Measurements from ENCODE around the gene CMIP.

The CMIP gene

DNA sequence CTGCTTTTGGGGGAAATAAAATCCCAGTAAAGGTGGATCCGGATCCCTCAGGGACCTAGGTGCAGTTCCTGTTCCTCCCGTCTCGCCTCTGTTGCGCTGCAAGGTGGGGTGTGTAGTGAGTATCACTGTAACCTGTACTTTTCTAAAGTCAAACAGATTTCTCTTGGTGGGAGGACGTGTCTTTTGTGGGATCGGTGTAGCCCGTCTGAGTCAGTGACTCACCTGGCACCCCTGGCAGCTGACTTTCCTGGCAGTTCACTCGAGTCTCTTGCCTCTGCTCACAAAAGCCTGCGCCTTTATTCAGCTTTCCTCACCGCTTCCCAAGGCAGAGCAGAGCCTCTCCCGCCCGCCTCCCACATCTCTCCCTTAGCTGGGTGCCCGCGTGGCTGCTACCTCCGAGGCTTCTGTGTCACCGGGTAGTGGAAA, 85.7 kb downstream of the CMIP start:
- DNase-seq (ENCODE audit: low read depth in 2 of 2, low spot score in 1 of 2): no peak

DNA sequence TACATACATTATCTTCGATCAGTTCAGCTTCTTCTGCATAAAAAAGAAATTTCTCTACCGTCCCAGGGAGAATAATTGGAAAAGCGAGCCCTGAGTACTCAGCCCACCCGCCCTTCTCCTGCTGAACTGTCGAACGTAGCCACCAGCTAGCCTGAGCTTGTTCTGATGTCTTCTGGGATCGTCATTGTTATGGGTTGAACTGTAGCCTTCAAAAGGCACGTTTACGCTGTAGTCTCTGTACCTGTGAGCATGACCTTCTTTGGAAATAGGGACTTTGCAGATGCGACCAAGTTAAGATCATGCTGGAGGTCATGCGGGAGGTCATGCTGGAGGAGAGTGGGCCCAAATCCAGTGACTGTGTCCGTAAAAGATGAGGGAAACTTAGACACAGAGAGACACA, 86.2 kb downstream of the CMIP start:
- no peak for DNase-seq (ENCODE audit: low read depth in 2 of 2, low spot score in 1 of 2)

DNA sequence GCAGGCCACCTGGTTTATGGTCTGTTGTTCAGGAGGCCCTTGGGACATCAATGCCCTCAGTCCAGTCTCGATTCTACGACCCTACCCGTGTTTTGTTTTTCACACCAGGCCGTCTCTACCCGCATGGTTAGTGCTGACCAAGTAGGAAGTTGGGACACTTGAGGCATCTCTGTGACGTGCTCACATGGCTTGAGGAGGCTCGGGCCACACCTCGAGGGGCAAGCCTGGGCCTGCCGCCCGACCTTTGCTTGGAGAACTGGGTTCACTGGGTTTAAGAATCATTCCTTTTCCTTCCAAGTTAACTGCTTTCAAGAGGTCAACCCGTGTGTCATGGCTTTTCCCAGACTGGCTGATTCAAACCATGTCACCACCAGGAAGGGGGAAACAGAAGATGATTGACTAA, 86.8 kb downstream of the CMIP start:
- DNase-seq (ENCODE audit: low read depth in 2 of 2, low spot score in 1 of 2): no peak

DNA sequence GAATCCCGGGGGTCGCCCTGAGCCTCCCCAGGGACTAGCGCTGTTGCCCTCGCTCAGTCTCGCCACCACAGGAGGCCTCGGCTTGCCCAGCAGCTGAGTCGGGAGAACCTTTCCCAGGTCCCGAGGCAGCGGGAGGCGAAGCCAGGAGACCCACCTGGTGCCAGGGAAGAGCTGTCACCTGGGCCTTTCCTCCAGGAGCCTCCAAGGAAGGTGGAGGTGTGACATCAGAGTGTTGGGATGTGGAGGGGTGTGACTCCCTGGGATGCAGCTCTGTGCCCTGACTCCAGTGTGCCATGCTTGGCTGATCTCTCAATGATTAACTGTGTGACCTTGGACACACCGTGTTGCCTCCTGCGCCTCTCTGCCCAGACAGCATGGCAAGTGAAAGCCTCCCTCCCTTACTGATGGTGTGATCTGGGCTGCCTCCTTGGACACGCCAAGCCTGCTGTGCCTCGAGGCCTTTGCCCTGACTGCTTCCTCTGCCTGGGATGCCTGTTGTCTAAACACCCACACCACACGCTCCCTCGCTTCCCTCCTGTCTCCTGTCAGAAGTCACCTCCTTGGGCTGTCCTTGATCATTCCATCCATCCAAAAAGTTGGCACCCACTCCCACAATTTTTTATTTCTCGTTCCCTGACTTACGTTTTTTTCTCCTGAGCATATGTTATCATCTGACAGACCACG, 88.0 kb downstream of the CMIP start:
- no peak for DNase-seq (ENCODE audit: low read depth in 2 of 2, low spot score in 1 of 2)

DNA sequence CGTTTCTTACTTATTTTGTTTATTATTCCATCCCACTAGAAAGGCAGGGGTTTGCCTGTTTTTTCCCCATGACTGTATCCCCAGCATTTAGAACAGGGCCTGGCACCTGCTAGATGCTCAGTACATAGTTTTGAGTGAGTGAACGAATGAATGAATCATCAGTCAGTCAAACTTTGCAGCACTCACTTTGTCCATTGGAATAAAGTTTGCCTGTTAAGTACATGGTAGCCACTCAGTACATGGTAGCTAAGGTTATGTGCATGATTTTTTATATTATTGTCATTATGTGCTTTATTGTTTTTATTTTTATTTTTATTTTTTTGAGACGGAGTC, 88.5 kb downstream of the CMIP start:
- DNase-seq (ENCODE audit: low read depth in 2 of 2, low spot score in 1 of 2): no peak

DNA sequence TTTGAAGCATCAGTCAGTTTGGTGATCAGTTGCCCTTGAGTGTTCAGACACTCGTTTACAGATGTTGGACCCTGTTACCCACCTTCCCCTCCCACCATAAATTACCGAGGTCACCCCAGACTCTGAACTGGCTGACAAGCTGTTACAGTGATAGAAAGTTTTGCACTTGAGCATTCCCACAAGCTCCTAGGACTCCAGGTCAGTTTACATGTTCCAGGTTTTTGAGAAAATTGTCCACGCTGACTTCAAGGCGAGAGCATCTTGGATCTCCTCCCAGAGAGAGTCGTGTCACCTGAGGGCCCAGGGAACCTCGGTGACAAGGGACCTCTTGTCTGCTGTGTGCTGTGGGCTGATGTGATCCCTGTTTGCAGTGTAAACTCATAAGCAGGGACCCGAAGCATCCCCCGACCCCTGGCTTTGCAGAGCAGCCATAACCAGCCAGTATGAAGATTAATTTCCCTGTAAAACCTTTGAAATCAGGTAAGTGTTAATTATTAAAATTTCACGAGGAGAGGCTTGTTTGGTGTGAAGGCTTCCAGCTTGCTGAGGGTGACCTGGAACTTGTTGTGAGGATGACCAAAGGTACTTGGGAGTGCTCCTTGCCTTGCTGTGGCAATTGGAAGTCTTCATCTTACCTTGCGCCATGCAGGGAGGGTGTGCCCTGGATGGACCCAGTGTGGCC, 91.2 kb downstream of the CMIP start:
- no peak for DNase-seq (ENCODE audit: low read depth in 2 of 2, low spot score in 1 of 2)

DNA sequence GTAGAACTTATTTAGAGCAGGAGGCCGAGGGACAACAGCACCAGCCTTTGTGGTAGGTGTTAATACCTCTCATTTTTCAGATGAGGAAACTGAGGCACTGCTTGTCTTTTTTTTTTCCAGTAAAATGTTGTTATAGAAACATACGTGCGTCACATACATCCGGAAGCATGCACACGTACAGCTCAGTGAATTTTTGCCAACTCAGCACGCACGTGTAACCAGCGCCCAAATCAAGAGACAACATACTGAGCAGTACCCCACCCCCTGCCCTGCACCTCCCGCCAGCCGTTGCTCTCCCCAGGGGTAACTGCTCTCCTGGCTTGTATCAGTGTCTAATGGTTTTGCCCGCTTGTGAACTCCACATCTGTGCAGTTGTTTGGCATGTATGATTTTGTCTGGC, 92.0 kb downstream of the CMIP start:
- DNase-seq (ENCODE audit: low read depth in 2 of 2, low spot score in 1 of 2): no peak

DNA sequence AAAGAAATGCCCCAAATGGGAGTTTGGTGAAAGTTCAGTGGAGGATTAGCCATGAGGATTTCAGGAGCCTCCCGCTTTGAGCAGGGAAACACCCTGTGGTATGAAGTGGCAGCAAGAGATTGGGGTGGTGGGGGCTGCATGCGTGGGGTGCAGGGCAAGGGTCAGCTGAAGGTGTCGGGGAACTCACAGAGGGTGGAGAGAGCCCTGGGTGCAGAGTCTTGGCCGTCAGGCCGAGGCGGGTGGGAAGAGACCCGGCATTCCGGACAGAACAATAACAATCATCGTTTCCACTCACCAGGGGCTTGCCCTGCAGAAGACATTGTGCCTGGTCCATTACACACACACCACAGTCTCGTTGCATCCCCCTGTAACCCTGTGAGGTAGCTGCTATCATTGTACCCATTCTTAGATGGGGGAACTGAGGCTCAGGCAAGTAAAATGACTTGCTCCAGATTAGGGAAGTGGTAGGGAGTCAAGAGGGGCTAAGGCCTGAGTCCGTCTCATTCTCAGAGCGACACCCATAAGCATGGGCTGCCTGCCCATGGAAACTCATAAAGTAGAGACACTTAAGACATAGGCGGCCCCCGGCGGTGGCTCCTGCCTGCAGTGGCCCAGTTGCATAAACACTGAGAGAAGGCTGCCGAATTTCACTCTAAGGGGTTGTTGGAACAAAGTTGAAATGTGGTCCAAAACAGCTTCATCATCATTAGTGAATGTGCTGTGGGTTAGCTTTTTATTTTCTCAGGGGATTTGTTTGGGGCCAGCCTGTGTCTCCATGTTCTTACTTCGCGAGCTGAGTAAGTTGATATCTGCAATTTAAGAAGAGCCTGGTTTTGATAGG, 93.3 kb downstream of the CMIP start:
- DNase-seq (ENCODE audit: low read depth in 2 of 2, low spot score in 1 of 2): no peak

DNA sequence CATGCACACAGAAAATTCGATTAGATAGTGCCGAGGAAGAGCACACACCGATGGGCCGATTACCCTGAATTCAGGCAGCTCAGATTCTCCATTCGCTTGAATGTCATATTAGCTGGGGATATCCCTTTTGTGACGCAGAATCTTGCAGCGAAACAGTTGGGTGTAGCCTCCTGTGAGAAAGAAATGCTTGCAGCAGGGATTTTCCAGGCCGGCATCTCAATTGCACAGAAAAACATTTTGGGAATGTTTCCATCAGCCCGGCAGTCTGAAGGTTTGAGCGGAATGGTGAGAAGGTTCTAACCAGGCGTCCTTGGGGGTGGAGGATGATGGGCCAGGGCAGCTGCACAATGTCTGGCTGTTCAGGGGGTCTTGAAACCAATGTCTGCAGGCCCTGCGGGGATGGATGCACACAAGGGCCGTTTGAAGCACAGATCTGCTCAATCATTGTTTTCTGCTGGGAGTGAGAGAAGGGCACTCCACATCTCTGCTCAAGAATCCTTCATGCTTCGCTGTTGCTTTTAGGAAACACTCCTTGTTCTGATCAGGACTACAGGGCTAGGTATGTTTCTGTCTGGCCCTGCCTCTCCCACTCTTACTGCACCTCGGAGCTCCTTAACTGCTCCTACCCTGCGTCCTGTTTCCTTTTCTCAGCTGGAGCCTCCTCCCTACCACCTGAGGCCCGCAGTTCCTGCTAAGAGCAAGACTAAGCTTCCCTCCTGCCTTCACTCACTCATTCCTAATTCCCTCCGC, 94.6 kb downstream of the CMIP start:
- DNase-seq (ENCODE audit: low read depth in 2 of 2, low spot score in 1 of 2): no peak

DNA sequence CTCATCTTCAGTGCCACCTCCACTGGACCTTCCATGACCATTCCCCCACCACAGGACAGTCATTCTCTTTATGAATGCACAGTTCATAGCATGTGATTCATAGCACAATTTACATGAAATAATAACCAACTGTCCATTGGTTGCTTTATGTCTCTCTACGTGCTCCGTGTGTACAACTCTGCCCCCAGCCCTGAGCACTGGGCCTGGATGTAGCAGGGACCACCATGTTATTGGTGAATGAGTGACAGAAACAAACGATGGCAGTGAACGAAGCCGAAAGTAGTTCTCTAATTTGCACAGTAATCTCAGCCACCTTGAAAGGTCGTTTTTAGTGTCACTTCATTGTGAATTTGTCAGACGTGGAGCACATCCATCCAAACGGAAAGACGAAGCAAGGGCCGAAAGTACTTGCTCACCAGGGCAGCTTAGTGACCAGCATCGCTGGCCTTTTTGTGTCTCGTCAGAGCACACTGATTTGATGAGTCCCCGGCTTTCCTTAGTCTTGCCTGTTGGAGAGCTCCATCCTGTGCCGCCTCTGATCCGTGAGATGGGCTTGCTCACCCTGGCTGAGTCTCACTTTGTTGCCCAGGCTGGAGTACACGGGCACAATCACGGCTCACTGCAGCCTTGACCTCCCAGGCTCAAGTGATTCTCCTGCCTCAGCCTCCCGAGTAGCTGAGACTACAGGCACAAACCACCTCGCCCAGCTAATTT, 95.3 kb downstream of the CMIP start:
- DNase-seq (ENCODE audit: low read depth in 2 of 2, low spot score in 1 of 2): no peak

DNA sequence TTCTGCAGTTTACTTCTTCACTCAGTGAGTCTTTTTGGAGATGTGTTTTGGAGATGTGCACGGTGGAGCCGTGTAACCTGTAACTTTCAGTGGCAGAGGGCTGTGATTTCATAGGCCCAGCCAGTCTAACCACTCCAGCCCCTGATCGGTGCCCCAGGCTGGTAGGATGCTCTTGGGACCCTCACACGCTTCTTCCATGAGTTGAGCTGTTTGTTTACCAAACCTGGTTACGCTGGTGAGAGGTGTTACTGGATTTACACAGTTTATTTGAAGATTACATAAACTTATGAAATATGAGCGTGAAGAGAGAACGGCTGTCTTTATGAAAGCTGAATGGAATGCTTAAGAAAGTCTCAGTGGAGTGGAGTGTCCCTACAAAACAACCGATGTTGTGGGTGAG, 96.7 kb downstream of the CMIP start:
- DNase-seq (ENCODE audit: low read depth in 2 of 2, low spot score in 1 of 2): no peak

DNA sequence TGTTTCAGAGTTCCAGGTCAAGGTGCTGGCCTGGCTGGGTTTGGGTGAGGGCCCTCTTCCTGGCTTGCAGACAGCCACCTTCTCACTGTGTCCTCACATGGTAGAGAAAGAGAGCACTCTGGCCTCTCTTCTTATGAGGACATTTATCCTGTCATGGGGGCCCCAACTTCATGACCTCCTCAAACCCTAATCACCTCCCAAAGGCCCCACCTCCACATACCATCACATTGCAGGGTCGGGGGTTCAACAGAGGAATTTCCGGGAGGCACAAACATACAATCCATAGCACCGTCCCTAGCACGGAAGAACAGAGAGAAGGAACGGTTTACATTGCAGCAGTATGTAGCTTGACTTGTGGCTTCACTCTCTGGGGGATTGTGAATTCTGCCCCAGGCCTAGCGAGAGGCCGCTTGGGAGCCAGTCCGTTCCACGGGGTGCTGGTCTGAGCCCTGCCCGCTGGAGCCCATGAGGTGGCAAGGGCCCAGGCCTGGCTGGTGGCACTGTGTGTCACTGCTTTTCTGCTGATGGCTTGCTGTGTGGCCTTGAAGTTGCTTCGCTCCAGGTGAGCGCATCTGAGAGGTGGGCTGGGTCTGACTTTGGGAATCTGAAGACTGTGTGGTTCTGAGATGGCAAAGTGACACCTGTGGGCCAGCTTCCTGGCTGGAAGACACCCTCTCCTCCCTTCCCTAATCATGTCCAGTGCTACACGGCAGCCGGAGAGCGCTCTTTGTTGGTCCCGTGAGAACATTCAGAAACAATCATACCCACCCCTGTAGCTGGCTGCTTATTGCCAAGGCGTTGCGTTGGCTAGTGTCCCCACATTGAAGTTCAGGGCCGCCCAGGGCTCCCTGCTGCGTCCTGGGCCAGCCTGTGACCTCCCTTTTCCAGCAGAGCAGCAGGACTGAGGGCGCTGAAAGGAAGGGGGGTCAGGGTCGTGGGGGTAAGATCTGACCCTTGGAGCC, 98.3 kb downstream of the CMIP start:
- DNase-seq (ENCODE audit: low read depth in 2 of 2, low spot score in 1 of 2): no peak

DNA sequence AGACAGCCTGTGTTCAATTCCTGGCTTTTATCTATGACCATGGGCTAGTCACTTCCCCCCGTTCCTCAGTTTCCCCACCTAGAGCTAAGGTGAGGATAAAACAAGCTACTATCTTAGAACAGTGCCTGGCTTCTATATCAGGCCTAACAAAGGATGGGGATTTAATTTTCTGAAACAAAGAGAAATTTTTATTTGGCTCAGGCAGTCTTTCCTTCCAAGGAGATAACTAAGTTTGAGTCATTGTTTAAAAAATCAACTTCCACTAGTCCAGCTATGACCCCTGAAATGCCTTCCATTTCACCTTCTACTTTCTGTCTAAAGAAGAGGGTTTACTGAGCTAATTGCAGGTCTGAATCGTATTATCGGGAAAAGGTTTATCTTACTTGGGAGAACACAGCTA, 99.0 kb downstream of the CMIP start:
- DNase-seq (ENCODE audit: low read depth in 2 of 2, low spot score in 1 of 2): no peak

DNA sequence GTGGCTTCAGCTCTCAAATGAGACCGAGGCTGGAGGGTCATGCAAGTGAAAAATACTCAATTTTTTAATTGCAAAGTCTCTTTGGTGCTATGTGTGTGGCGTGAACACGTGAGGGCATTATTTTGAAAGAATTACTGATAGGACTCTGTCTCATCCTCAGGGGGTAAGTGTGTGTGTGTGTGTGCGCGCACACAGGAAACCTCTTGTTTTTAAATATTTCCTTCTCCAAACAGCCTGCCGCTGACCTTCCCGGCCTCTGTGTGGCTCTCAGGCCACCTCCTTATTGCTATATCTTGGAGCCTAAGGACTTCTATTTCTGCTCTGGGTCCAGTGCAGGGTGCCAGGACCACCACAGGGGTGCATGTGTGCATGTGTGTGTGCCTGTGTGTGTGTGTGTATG, 99.7 kb downstream of the CMIP start:
- DNase-seq (ENCODE audit: low read depth in 2 of 2, low spot score in 1 of 2): no peak

DNA sequence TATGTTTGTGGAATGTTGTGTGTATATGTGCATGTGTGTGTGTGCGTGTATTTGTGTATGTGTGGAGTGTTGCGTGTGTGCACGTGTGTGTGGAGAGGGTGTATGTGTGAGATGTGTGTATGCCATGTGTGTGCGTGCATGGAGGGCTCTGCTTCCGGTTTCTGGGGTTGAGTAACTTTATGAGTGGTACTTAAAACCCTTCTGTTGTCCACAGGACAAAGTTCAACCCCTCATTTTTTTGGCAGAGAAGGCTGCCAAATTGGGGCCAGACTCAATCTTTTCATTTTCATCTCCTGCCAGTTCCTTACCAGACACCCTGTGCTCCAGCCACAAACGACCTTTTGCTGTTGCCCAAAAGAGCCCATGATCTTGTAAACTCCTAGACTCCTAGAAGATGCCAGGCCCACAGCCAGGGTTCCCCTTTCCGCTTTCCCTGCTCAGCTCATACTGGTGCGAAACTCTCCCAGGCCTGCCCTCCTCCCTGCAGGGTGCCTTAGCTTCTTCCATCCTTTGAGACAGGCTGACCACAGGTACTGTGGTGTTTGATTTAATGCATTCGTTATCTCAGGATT, 100.2 kb downstream of the CMIP start:
- no peak for DNase-seq (ENCODE audit: low read depth in 2 of 2, low spot score in 1 of 2)

DNA sequence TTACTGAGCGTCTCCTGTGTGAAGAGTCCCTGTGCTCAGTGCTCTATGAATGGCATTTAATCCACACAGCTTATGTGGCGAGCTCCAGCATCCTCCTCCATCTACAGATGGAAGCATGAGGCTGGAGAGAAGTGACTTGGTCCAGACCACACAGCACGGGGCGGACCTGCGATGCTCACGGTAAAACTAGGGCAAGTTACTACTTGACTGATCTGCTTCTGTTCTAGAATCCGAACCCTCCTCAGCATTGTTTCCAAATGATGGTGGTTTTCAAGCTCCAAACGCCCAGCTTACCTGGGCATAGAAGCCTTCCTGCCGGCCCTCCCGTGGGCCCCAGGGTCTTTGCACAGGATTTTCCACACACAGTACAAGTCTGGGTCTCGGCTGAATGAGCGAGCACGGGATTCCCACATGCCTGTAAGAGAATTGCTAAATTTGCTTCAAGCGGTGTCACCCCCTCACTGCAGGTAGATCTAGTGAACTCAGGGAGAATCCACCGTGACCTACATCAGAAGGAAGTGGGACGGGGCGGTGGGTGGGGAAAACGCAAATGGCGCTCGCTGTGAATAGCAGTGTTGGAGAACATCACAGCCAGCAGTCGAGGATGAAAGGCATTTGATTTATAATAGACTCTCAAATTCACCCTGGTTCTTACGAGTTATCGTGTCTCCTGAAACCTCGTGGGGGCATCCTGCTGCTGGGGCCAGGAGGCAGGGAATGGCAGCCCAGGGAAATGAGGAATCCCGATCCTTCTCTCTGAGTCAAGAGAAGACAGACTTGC, 101.1 kb downstream of the CMIP start:
- no peak for DNase-seq (ENCODE audit: low read depth in 2 of 2, low spot score in 1 of 2)

DNA sequence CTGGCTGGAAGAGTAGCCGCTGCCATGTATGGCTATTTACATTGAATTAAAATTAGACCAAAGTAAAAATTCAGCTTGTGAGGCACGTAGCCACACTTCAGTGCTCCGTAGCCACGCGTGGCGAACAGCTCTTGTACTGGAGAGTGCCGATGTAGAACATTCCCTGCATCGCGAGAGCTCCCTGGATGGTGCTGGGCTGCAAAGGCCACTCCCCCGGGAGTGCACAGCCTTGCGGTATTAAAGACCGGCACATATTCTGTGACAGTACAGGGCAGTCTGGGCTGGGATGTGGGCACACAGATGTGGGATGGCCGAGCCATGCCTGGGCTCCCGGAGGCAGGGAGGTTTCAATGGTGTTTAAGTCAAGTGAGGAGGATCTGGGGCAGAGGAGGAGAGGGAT, 102.2 kb downstream of the CMIP start:
- no peak for DNase-seq (ENCODE audit: low read depth in 2 of 2, low spot score in 1 of 2)

DNA sequence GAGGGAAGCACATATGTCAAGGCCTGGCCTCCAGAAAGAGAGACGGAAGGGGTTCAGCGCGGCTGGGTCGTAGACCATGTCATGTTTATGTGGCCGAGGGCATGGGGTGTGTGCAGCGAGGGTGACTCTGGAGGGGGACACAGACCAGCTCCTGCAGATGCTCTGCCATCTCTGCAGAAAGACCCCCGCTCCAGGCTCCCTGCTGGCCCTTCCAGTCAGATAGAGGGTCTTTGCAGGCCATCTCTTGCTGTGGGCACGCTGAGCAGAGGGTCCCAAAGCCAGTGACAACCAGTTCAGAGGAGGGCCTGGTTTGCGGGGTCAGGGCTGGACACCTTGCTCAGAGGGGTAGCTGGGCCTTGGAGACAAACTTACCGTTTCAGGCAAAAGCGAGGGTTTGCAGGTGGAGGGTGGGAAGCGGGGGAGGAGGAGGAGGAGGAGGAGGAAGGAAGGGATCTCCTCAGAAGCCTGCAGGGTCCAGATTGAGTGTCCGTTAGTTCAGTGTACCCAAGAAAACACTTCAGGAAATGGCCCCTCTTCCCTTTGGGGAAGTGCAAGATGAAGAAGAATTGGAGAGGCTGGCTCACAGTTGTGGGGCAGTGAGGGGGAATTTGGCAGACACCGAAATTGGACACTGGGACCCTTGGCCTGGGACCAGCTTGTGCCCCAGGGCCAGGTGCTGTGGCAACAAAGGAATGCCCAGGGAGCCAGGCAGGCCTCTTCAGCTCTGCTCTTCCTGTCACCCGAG, 102.8 kb downstream of the CMIP start:
- DNase-seq (ENCODE audit: low read depth in 2 of 2, low spot score in 1 of 2): no peak

Data from stimulated activated CD8-positive, alpha-beta memory T cell treated with anti-CD3 and anti-CD28 coated beads, Interleukin-4, amount 100 ng/mL, for 4 hours (primary cell).